Germinal center (tissue), 1 donor: ENCODE data around the gene NKAIN4.
"Not testable (repeated sequence)": the region's sequence is repeated elsewhere in the genome, so short reads cannot be mapped to it uniquely, and the experiment has no call there.

ENCODE experiments used
- DNase-seq: peaks from one replicate; pipeline ENCODE4 v3.0.0; 2012; ENCODE audit warnings: mixed read lengths, low spot score

The NKAIN4 gene

GRCh38 chr20:63236116-63236837 lies 18.0 kb downstream of the NKAIN4 start:
- no peak for DNase-seq

DNA sequence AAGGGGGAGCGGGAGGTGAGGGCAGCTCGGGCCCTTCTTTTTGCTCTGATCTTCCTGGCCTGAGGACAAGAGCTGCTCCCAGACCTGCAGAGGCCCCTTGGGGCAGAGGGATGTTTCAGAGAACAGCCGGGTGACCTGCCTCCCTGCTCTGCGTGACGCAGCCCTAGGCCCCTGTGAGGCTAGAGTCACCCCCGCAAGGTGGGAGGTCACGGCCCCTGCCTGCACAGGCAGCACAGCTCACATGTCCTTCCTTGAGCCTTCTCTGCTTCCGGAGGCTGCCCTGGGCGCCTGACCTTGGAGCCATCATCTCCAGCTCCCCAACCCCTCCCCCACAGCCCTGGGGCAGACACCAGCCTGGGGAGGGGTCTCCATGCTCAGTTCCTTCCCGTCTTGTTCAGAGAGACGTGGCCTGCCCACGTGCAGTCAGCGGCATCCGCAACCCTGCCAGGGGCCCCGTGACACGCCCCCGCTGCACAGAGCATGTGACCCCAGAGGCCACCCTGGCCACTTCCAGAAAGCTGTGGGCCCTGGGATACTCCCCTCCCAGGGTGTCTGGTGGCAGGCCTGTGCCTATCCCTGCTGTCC lies 18.8 kb downstream of the NKAIN4 start, which contains the start of gene BIRC7:
Gene BIRC7 (plus strand): TSS at position 507 of the 585 bp plus-strand sequence. CDS start 192 bp downstream, outside the sequence.
- DNase-seq = no peak

DNA sequence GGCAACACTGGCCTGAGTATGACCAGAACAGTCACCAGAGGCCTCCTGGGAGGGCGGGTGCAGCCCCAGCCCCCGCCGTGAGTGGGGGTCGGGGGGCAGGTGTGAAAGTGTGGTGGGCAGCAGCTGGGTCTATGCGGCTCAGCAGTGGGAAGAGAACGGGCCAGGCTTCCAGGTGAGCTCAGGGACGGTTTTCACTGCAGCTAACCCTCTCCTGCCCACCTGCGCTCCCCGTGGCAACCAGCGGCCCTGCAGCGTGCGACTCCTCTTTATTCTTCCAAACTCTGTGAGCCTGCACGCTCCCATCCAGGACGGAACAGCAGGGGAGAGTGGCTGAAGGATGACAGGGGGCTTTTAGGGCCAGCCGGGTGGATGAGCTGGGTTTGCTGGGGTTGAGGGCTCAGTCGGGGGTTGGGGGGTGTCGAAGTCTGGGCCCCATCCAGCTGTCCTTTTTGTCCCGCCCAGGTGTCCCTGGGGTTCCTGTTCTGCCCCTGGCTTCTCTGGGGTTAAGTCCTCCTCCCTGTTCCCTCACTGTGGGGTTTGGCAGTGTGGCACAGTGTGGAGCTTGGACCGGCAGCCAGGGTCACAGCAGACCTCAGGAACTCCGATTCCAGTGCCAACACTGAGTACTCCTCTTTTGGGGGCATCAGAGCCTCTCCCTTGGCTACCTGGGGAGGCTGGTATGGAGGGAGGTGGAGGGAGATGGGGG lies 19.4 kb downstream of the NKAIN4 start:
- DNase-seq = peak; percentile 29

- no peak for DNase-seq
Measured at GRCh38 chr20:63233924-63234323, 20.3 kb downstream of the NKAIN4 start.

DNA sequence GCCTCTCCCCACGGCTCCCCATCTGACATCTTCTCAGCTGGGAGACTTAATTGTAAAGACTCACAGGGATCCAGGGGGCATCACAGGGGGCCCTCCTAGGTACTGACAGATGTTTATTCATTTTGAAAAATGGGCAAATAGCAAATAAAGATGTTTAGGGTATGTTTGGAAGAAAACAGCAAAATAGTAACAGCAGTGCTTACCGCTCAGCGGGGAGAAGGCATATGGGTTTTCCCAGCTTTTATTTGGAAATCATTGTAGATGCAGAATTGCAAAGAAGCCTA lies 21.3 kb downstream of the NKAIN4 start:
- DNase-seq = no peak

GRCh38 chr20:63232235-63233060 lies 21.8 kb downstream of the NKAIN4 start:
- no peak for DNase-seq

DNA sequence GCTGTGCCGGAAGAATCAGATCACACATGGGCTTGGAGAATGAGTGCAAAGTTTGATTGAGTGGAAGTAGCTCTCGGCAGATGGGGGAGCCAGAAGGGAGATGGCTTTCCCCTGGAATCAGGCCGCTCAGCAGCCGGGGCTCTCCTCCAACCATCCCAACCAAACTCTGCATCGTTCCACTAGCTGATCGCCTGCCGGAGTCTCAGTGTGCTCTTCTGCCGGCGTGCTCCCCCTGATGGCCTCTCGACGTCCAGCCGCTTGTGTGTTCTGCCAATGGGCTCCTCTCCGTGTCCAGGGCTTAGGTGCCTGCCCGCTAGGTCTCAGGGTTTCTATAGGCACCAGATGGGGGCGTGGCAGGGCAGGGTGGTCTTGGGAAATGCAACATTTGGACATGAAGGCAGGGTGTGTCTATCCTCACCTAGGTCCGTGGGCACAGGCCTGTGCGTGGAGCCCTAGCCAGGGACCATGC lies 23.4 kb downstream of the NKAIN4 start:
- no peak for DNase-seq

DNA sequence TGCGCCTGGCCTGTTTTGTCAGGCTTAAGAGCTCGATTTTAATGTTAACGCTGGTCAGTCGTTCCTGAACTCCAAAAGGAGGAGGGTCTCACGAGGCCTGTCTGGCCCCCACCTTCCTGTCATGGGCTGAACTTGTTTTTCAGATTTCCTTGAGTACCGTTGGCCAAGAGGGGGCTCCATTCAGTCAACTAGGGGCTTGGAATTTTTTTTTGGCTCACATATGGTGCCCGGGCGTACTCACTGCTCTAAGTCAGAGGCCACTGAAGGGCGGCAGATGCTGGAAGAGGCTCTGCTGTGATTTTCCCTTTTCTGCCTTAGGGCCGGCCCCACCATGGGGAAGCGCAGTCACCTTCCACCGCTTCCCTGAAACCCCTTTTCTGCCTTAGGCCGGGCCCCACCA lies 25.5 kb downstream of the NKAIN4 start:
- no peak for DNase-seq

- DNase-seq = no peak
Measured at GRCh38 chr20:63227260-63227659, 27.0 kb downstream of the NKAIN4 start.

DNA sequence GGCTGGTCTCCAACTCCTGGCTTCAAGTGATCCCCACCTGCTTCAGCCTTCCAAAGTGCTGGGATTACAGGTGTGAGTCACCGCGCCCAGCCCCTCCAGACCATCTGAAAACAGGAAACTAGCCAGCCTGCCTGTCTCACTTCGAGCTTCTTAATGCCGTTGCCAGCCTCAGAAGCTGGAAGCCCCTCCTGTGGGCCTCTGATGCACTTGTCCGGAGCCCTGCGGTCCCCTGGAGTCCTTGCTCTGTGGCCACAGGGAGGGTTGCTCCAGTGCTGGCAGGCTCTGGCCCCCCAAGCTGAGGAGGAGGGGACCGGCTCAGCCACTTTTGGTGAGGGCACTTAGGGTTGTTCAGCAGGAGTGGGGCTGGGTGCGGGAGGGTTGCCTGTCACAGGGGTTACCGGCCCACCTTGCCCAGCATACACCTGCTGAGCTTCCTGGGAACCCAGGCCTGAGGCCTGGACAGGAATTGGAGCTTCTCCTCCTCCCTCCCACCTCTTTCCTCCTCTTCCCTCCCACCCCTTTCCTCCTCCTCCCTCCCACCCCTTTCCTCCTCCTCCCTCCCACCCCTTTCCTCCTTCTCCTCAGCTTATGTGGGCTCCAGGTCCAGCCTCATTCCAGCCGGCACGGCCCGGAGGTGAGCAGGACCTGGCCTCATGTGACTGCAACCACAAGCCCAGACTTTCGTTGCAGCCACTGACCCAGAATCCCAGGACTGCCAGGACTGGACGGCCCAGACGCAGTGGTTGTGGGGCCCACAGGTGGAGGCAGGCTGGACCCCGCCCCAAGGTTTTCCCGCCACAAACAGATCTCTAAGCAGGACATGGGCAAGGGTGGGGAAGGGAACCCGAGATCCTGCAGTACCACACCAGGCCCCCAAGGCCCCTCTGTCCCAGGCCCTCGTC lies 28.0 kb downstream of the NKAIN4 start:
- DNase-seq = no peak

GRCh38 chr20:63225082-63225454 lies 29.2 kb downstream of the NKAIN4 start:
- no peak for DNase-seq

DNA sequence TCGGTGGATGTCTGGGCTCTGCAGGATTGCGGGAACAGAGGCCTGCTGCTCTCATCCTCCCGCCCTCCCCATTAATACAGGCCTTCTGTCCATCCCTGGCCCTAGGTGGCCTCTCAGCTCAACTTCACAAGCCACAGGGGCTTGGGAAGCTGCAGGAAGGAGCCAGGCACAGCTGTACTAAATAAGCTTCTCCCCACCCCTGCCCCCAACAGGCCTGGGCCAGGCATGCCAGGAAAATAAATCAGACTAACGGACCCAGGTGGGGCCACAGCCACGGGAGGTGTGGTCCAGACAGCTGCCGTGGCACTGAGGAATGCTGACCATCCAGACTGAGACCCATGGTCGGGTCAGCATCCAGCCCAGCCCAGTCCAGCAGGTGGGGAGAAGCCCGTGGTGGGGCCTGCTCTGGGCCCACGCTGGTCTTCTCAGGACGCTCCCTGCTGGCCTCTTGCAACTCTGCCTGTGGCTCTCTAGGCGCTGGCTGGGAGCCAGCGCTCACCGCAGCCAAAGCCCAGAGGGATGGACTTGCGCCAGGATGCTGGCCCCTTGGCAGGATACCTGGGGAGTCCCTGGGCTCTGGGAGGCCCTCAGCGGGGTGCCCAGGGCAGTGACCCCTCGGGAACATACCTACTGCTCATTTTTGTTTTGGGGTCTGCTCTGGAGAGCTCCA lies 29.7 kb downstream of the NKAIN4 start:
- DNase-seq = no peak

- DNase-seq = no peak
Measured at GRCh38 chr20:63223826-63224207, 30.4 kb downstream of the NKAIN4 start.

DNA sequence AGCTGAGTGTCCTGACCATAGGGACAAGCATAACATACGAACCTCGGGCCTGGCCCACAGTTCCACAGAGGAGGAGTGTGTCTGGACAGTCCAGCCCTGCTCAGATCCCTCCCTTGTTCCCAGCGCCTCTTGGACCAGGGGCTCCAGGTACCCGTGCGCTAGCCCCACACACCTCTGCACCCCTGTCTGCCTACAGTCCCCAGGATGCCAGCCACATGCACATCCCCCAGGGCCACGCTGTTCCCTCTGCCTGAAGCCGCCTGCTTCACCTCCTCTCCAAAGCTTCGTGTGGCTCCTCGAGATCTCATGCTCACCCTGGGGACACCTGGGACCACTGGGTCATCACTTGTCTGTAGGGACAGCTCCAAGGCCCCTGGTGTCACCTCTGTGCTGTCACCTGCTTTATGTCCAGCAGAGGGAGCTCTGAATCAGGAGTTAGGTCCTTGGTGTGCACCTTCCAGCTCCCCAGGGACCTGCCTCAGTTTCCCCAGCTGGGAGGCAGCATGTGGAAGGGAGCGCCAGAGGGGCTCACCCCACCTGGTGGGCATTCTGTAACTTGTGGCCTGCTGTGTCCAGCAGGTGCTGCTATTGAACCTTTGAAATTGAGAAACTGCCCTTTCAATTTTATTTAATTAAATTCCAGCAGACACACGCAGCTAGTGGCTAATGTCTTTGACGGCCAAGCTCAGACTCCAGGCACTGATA lies 31.0 kb downstream of the NKAIN4 start:
- DNase-seq = peak; percentile 34

GRCh38 chr20:63222541-63222940 lies 31.7 kb downstream of the NKAIN4 start:
- no peak for DNase-seq

DNA sequence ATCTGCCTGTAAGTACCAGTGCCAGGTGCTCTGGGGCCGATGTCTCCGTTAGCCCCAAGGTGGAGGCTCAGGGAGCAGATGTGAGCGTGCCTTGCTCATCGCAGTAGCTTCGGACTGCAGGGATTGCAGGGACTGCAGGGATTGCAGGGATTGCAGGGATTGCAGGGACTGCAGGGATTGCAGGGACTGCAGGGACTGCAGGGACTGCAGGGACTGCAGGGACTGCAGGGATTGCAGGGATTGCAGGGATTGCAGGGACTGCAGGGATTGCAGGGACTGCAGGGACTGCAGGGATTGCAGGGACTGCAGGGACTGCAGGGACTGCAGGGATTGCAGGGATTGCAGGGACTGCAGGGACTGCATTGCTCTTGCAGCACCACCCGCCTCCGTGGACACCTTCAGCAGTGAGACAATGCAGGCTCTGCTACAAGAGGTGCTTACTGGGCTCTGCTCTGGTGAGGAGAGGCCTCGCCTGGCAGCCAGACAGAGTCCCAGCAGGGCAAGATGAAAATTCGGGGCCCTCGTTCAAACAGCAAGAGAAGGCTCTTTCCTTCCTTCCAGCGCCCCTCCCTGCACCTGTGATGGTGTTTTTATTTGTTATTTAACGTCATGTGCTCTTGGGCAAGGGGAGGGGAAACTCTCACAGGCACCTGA lies 32.7 kb downstream of the NKAIN4 start:
- not testable (repeated sequence) for DNase-seq

DNA sequence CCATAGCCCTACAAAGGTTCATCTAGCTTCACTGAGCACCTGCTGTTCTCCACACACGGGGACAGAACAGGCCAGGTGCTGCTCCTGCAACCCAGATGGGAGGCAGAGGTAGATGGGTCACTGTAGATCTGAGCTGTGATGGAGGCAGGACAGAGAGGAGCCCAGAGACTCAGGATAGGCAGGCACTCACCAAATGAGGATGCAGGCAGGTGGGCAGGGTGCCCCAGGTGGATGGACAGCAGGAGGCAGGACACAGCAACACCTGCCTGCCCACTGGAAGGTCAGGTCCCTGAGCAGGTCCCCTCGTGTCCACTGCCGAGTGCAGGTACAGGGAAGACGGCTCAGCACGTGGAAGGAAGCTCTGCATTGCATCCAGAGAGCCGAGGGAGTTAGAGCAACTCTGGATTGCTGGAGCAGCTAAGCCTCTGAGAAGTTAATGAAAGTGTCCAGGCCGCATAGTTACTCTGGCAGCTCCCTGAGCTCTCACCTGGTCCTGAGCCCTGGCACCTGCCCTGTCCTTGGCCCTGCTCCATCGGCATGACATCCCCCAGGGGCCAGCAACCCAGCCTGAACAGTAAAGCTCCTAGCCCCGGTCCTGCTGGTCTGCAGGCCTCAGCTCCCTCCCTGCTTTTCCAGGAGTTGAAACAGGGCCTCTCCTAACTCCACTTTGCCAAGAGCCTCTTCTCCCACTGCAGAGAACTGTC lies 33.4 kb downstream of the NKAIN4 start:
- DNase-seq = no peak

GRCh38 chr20:63219866-63220521 lies 34.3 kb downstream of the NKAIN4 start:
- no peak for DNase-seq

DNA sequence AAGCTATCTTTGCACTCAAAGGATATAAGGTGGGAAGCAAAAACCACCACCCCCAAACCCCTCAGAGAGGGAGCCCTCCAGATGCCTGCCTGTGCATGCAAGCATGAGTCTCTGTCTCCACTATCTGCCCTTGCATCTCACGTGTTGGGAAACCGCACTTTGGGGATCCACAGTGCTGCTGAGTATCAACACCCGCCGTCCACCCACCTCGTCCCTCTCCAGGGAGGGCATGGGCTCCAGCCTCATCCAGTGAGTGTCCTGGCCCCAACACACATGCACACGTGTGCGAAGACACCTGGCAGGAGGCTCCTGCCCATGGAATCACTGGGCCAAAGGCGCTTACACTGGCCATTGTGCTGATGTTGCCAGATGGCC lies 34.8 kb downstream of the NKAIN4 start:
- no peak for DNase-seq
